ENCODE measurements around the gene NLRP3. TPM values are rescaled to one million over a fixed set of nuclear protein-coding genes. Genes with fewer than 3 reads are reported as not detected.

Gene NLRP3
- total and polyA plus RNA-seq, 4 donors = 0.28 to 1.9 (median 0.61) TPM

GRCh38 chr1:247386217-247386616, 29.8 kb upstream of the NLRP3 start (continued):
- TF ChIP-seq SP1 (IDR thresholded peaks at IDR 0.05) (no peak), YY1 (IDR thresholded peaks at IDR 0.05) (no peak), NR2F2 (IDR thresholded peaks at IDR 0.05) (no peak), JUND (IDR thresholded peaks at IDR 0.05) (no peak), RAD21 (IDR thresholded peaks at IDR 0.05) (no peak)

GRCh38 chr1:247386687-247387086, 29.3 kb upstream of the NLRP3 start:
- WGBS = 88% methylated on average over 3 of the region's 3 CpGs
- peaks cover 0 to 3% (median 0%) of the 10 kb centered on the region in 4 donors for H3K4me1 ChIP-seq (ENCODE audit: control insufficient read depth in 4 of 4, insufficient read depth in 4 of 4, low read length in 3 of 4)
- no peak overlapping the region for H3K27ac ChIP-seq (ENCODE audit: low read depth in 1 of 2, low read length in 2 of 2)
- H3K9me3 ChIP-seq (ENCODE audit: control insufficient read depth in 4 of 4, low read length in 3 of 4) = no peaks in the 10 kb centered on the region
- TF ChIP-seq RXRA (IDR thresholded peaks at IDR 0.05) (no peak), MAX (IDR thresholded peaks at IDR 0.05) (no peak), HNF4A (conservative IDR thresholded peaks at IDR 0.05) (no peak), RAD21 (IDR thresholded peaks at IDR 0.05) (no peak), FOXA2 (IDR thresholded peaks at IDR 0.05) (no peak), REST (IDR thresholded peaks at IDR 0.05) (no peak), SP1 (IDR thresholded peaks at IDR 0.05) (no peak), HNF4G (IDR thresholded peaks at IDR 0.05) (no peak), GABPA (IDR thresholded peaks at IDR 0.05 in 1 of 2, conservative IDR thresholded peaks at IDR 0.05 in 1 of 2) (no peak), CTCF (IDR thresholded peaks at IDR 0.05; ENCODE audit: low read depth, low read length, missing input control) (no peak), TAF1 (conservative IDR thresholded peaks at IDR 0.05) (no peak), JUND (IDR thresholded peaks at IDR 0.05) (no peak), FOXA1 (IDR thresholded peaks at IDR 0.05) (no peak), YY1 (IDR thresholded peaks at IDR 0.05) (no peak), NR2F2 (IDR thresholded peaks at IDR 0.05) (no peak), EGR1 (IDR thresholded peaks at IDR 0.05; ENCODE audit: low read depth in 2 of 2) (no peak), ZBTB33 (IDR thresholded peaks at IDR 0.05) (no peak), ATF3 (IDR thresholded peaks at IDR 0.05) (no peak)
- no peaks in the 10 kb centered on the region for H3K27me3 ChIP-seq (ENCODE audit: control insufficient read depth in 4 of 4, insufficient read depth in 4 of 4, low read length in 3 of 4)
- H3K9ac ChIP-seq (ENCODE audit: low read depth in 1 of 2, low read length in 2 of 2) = no peak overlapping the region
- no peak for DNase-seq (ENCODE audit: low spot score)
- H3K36me3 ChIP-seq (ENCODE audit: control insufficient read depth in 4 of 4, insufficient read depth in 3 of 4, low read depth in 1 of 4, low read length in 3 of 4) = no peaks in the 10 kb centered on the region
- H3K4me3 ChIP-seq (ENCODE audit: low read depth in 1 of 3, low read length in 3 of 3) = no peak overlapping the region
